CD4-positive, alpha-beta memory T cell (primary cell): ENCODE results near the gene SEC14L2. TPM values are rescaled to one million over a fixed set of nuclear protein-coding genes. Genes with fewer than 3 reads are reported as not detected.

ENCODE experiments used
- CTCF ChIA-PET: fragments of 350-600 bp; sonication (Branson Sonifier 250); formaldehyde crosslinking; loops from one replicate; lab custom pipeline; 2021; ENCODE audit warnings: inconsistent platforms; ENCODE audit not compliant: partially characterized antibody; lab: Charles Lee
- POLR2A ChIA-PET: fragments of 350-600 bp; sonication (Branson Sonifier 250); formaldehyde crosslinking; loops from one replicate; lab custom pipeline; 2021; ENCODE audit not compliant: partially characterized antibody; lab: Charles Lee
- DNase-seq, 5 donors: peaks; one replicate each; pipeline versions ENCODE4 v3.0.0 to v3.0.0-alpha.2; 2020 to 2022; ENCODE audit warnings: mixed read lengths in 1 of 5
- H3K27ac ChIP-seq: one replicate; pipeline ENCODE4 v1.7.0; 2013; ENCODE audit warnings: low read depth, low read length
- H3K27me3 ChIP-seq: 2 replicates; pipeline ENCODE4 v1.7.0; 2013; ENCODE audit warnings: mild to moderate bottlenecking, low read length, moderate library complexity; ENCODE audit not compliant: insufficient read depth
- H3K36me3 ChIP-seq: 2 replicates; pipeline ENCODE4 v1.7.0; 2013; ENCODE audit warnings: mild to moderate bottlenecking, low read length, moderate library complexity; ENCODE audit not compliant: insufficient read depth
- H3K4me1 ChIP-seq: 2 replicates; pipeline ENCODE4 v1.7.0; 2013; ENCODE audit warnings: mild to moderate bottlenecking, low read length, moderate library complexity; ENCODE audit not compliant: insufficient read depth
- H3K4me3 ChIP-seq, 2 donors: one replicate each; pipeline ENCODE4 v1.7.0; 2013; ENCODE audit warnings: low read length in 2 of 2, mild to moderate bottlenecking in 1 of 2
- H3K9me3 ChIP-seq, 2 donors: one replicate each; pipeline ENCODE4 v1.7.0; 2013; ENCODE audit warnings: low read length in 2 of 2, control low read depth in 1 of 2; ENCODE audit not compliant: control insufficient read depth in 1 of 2
- H3K27ac Mint-ChIP-seq, 7 donors: one replicate each; pipeline ENCODE4 v1.8.0; 2020 to 2021; ENCODE audit warnings: mixed read lengths in 7 of 7, mild to moderate bottlenecking in 6 of 7, inconsistent platforms in 3 of 7, moderate library complexity in 3 of 7
- H3K27me3 Mint-ChIP-seq, 2 donors: one replicate each; pipeline ENCODE4 v1.8.0; 2020 to 2021; ENCODE audit warnings: mixed read lengths in 2 of 2
- H3K36me3 Mint-ChIP-seq, 2 donors: one replicate each; pipeline ENCODE4 v1.8.0; 2020 to 2021; ENCODE audit warnings: mixed read lengths in 2 of 2, inconsistent platforms in 1 of 2, mild to moderate bottlenecking in 1 of 2
- H3K4me1 Mint-ChIP-seq, 4 donors: one replicate each; pipeline ENCODE4 v1.8.0; 2020 to 2021; ENCODE audit warnings: mixed read lengths in 4 of 4, mild to moderate bottlenecking in 1 of 4
- H3K4me3 Mint-ChIP-seq, 8 donors: one replicate each; pipeline ENCODE4 v1.8.0; 2020 to 2021; ENCODE audit warnings: mixed read lengths in 8 of 8, mild to moderate bottlenecking in 7 of 8, moderate library complexity in 6 of 8, inconsistent platforms in 3 of 8
- H3K9me3 Mint-ChIP-seq, 8 donors: one replicate each; pipeline ENCODE4 v1.8.0; 2020 to 2021; ENCODE audit warnings: mixed read lengths in 8 of 8, mild to moderate bottlenecking in 5 of 8, inconsistent platforms in 3 of 8, moderate library complexity in 1 of 8
- intact Hi-C: fragments of 100-400 bp; cut with micrococcal nuclease; formaldehyde crosslinking; loops from one replicate; pipeline ENCODE4 v1.15.1; 2023
- polyA plus RNA-seq, 2 donors: library from polyadenylated mRNA; unstranded; fragments of 300-500 nt; fragmentation: Illumina TruSeq; gene quantifications; one replicate each; pipeline ENCODE4 v1.2.3, GENCODE V29; 2021
- total RNA-seq, 2 experiments: library from RNA; stranded (reverse); gene quantifications; one replicate each; pipeline ENCODE4 v1.2.3, GENCODE V29; 2021

Gene SEC14L2
- total and polyA plus RNA-seq, 4 experiments from 2014 or later: 6.0 to 13.8 (median 9.2) TPM

DNA sequence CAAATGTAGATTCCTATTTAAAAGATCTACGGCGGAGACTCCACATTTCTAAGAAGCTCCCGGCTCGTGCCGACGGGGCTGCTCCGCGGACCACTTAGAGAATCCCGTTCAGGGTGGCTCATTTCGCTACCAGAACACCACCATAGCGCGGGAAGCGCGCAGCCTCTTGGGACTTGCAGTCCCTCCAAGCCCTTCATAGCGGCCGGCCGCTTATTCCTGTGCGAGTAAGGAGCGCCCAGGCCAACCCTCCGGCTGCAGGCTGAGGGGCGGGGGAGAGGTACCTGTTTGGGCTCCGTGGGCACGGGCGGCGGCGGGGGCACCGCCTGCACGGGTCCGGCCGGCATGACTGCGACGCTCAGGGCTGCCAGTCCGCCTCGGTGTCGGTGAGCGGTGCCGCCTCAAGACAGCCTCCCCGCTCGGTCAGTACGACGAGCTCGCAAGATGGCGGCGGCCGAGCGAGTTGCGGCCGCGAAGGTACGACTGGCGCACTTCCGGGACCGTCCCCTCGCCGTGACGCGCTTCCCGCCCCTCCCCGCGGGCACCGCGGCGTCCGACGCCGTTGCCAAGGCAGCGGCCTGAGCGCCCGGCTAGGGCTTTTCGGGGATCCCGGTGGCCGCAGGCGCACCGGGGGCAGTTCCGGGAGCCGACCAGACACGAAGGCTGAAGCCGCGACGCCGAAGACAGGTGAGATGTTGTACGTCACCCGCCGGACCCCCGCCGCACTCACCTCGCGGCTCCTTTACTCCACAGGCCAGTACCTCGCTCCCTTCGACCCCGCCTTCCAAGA is 40.2 kb upstream of the SEC14L2 start, which contains the start of the genes CCDC157 and SF3A1:
Gene CCDC157, plus strand, starts transcription at position 559 of the 787 bp plus-strand sequence. CDS start 8,994 bp downstream, outside the sequence.
Gene SF3A1, minus strand, starts transcription at position 446 of the 787 bp plus-strand sequence. Its CDS starts 102 bp downstream, at position 344.
- Histone ChIP-seq H3K36me3 (peaks cover 13% of the 10 kb centered on the region), H3K27ac (peak within 1 kb of the TSS; percentile 96), H3K9me3 (no peaks in the 10 kb centered on the region), H3K4me3 (peak within 1 kb of the TSS; percentile 82 to 94), H3K4me1 (peaks cover 47% of the 10 kb centered on the region), H3K27me3 (no peaks in the 10 kb centered on the region)
- Mint-ChIP-seq H3K36me3 (peaks cover 16 to 42% of the 10 kb centered on the region in 2 donors), H3K27ac (peak within 1 kb of the TSS; percentile 94 to 99 (median 98)), H3K4me1 (peaks cover 25 to 60% (median 46%) of the 10 kb centered on the region in 4 donors), H3K27me3 (no peaks in the 10 kb centered on the region), H3K4me3 (peak within 1 kb of the TSS; percentile 93 to 98 (median 97)), H3K9me3 (no peaks in the 10 kb centered on the region)
- intact Hi-C loops: loop anchor here (1.0 to 5.0 kb wide), 6 partner anchors 29 to 94 kb away; partner anchors contain the start of genes CASTOR1, MTFP1 and RNF215
- peak; percentile 86 to 90 (median 89) for DNase-seq
- POLR2A ChIA-PET: interaction anchor here (0.6 to 8.9 kb wide), 24 partner anchors 8 to 803 kb away, joined by 3 to 118 read pairs (median 8); partner anchors contain the start of genes CASTOR1, MTFP1, TBC1D10A and THOC5
- CTCF ChIA-PET: interaction anchor here (0.7 to 4.0 kb wide), 8 partner anchors 27 to 248 kb away, joined by 3 to 42 read pairs (median 4); partner anchors contain the start of genes CASTOR1 and RNF215

DNA sequence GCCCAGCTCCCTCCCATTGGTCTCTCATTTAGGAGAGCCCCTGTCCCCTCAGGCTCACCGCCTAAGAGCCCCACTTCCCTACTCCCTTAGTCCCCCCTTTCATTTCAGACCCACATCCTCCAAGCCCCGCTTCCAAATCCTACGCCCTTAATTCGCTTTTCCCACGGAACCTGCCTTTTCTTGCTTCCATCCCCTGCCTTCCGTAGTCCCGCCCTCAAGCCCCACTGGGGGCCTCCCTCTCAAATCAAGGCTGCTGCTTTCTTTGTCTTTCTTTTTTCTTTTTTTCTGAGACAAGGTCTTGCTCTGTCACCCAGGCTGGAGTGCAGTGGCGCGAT is 39.6 kb upstream of the SEC14L2 start:
- peak overlapping the region; percentile 32 to 82 for H3K4me3 ChIP-seq
- CTCF ChIA-PET: interaction anchor here (1.0 to 4.0 kb wide), 7 partner anchors 27 to 249 kb away, joined by 3 to 42 read pairs (median 4); partner anchors contain the start of genes CASTOR1 and RNF215
- intact Hi-C loops: loop anchor here (2.0 to 5.0 kb wide), 3 partner anchors 30 to 68 kb away; partner anchors contain the start of genes MTFP1 and RNF215

DNA sequence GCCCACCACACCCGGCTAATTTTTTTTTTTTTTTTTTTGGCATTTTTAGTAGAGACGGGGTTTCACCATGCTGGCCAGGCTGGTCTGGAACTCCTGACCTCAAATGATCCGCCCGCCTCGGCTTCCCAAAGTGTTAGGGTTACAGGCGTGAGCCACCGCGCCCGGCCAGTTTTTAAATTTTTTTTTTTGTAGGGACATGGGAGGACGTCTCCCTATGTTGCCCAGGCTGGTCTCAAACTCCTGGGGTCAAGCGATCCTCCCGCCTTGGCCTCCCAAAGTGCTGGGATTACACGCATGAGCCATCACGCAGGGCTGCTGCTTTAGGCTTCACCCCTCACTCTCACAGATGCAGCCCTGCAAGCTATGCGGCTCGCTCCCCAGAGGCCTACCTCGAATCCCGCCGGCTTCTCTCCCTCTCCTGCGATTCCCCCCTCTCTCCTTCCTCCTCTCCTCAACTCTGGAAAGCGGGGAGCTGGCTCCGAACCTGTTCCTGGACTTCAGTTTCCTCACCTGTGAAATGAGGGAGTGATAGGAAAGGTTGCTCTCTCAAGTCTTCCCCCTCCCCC is 39.1 kb upstream of the SEC14L2 start:
- H3K9me3 ChIP-seq: no peaks in the 10 kb centered on the region
- H3K36me3 Mint-ChIP-seq: peaks cover 8 to 31% of the 10 kb centered on the region in 2 donors
- peak overlapping the region in 6 of 7 donors; percentile 93 to 99 (median 94) for H3K27ac Mint-ChIP-seq
- ChIA-PET POLR2A (interaction anchor here (0.9 to 8.9 kb wide), 5 partner anchors 15 to 69 kb away, joined by 3 to 118 read pairs (median 12); partner anchors contain the start of genes CASTOR1 and TBC1D10A), CTCF (interaction anchor here (1.1 to 4.0 kb wide), 6 partner anchors 11 to 249 kb away, joined by 3 to 42 read pairs (median 4); partner anchors contain the start of genes CASTOR1 and RNF215)
- no peak for DNase-seq
- peaks cover 37% of the 10 kb centered on the region for H3K4me1 ChIP-seq
- H3K27me3 Mint-ChIP-seq: no peaks in the 10 kb centered on the region
- no peaks in the 10 kb centered on the region for H3K27me3 ChIP-seq
- peak overlapping the region; percentile 65 to 96 (median 81) for H3K4me3 Mint-ChIP-seq
- intact Hi-C loops: loop anchor here (2.0 to 5.0 kb wide), 3 partner anchors 29 to 67 kb away; partner anchors contain the start of genes MTFP1 and RNF215
- H3K27ac ChIP-seq: peak overlapping the region; percentile 96
- peaks cover 24 to 49% (median 39%) of the 10 kb centered on the region in 4 donors for H3K4me1 Mint-ChIP-seq
- H3K4me3 ChIP-seq: no peak overlapping the region
- peaks cover 2% of the 10 kb centered on the region for H3K36me3 ChIP-seq
- H3K9me3 Mint-ChIP-seq: no peaks in the 10 kb centered on the region

More for the DNA sequence above, 39.6 kb upstream of the SEC14L2 start:
- H3K36me3 ChIP-seq: peaks cover 7% of the 10 kb centered on the region
- POLR2A ChIA-PET: interaction anchor here (0.6 to 8.9 kb wide), 23 partner anchors 9 to 804 kb away, joined by 3 to 118 read pairs (median 9); partner anchors contain the start of genes CASTOR1, MTFP1, TBC1D10A and THOC5
- peaks cover 12 to 36% of the 10 kb centered on the region in 2 donors for H3K36me3 Mint-ChIP-seq
- DNase-seq: no peak
- H3K27ac ChIP-seq: peak overlapping the region; percentile 96
- H3K27me3 ChIP-seq: no peaks in the 10 kb centered on the region
- H3K9me3 Mint-ChIP-seq: no peaks in the 10 kb centered on the region
- no peaks in the 10 kb centered on the region for H3K27me3 Mint-ChIP-seq
- peaks cover 42% of the 10 kb centered on the region for H3K4me1 ChIP-seq
- H3K4me3 Mint-ChIP-seq: peak overlapping the region; percentile 93 to 98 (median 97)
- H3K9me3 ChIP-seq: no peaks in the 10 kb centered on the region
- peak overlapping the region; percentile 94 to 99 (median 97) for H3K27ac Mint-ChIP-seq
- H3K4me1 Mint-ChIP-seq: peaks cover 24 to 54% (median 43%) of the 10 kb centered on the region in 4 donors

- ChIA-PET POLR2A (interaction anchor here (0.8 to 8.9 kb wide), 4 partner anchors 16 to 69 kb away, joined by 3 to 118 read pairs (median 40); partner anchors contain the start of genes CASTOR1 and TBC1D10A), CTCF (interaction anchor here (0.6 to 4.0 kb wide), 5 partner anchors 11 to 75 kb away, joined by 3 to 42 read pairs (median 4); partner anchors contain the start of genes CASTOR1 and MTFP1)
- Mint-ChIP-seq H3K27me3 (no peaks in the 10 kb centered on the region), H3K36me3 (peaks cover 6 to 26% of the 10 kb centered on the region in 2 donors), H3K4me1 (peaks cover 24 to 43% (median 34%) of the 10 kb centered on the region in 4 donors), H3K9me3 (no peaks in the 10 kb centered on the region), H3K27ac (peak overlapping the region in 6 of 7 donors; percentile 25 to 98 (median 75)), H3K4me3 (peak overlapping the region in 2 of 8 donors; percentile 7 to 82)
- intact Hi-C loops: loop anchor here (5.0 kb wide), 1 partner anchor 51 kb away; no protein-coding TSS in a partner anchor
- H3K36me3 ChIP-seq: no peaks in the 10 kb centered on the region
- H3K4me1 ChIP-seq: peaks cover 32% of the 10 kb centered on the region
- DNase-seq: no peak
- H3K27me3 ChIP-seq: no peaks in the 10 kb centered on the region
- no peak overlapping the region for H3K27ac ChIP-seq
- H3K9me3 ChIP-seq: no peaks in the 10 kb centered on the region
- no peak overlapping the region for H3K4me3 ChIP-seq
These were observed 38.3 kb upstream of the SEC14L2 start for GRCh38 chr22:30358541-30358940.

DNA sequence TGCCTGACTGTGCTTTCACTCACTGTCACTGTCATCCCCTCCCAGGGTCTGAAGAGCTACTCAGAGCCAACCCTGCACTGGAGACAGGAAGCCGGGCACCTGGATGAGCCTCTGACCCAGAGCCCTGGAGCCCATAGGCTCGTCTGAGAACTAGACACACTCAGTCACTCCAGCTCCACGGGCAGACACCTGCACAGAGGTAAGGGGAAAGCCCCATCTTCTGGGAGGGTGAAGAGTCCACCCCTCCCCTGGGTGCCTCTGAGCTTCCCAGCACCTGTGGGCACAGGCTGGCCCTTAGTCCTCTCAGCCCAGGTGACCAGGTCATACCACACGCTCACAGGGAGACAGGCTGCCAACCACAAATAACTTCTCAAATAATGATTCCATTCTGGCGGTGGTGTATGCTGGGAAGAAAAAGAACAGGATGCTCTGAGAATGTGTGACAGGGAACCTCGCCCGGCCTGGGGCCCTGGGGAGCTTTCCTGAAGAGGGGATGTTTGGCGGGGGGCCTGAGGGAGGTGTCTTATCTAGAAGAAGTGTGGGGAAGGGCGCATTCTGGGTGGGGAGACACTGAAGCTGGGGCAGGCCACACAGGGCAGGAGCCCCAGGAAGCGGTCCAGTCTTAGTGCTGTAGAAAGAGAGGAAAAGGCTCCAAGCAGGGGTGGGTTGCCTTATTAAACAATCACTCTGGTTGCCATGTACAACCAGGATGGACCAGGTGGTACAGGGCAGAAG is 34.7 kb upstream of the SEC14L2 start:
- Histone ChIP-seq H3K4me1 (peaks cover 4% of the 10 kb centered on the region), H3K9me3 (no peaks in the 10 kb centered on the region), H3K36me3 (no peaks in the 10 kb centered on the region), H3K4me3 (no peak overlapping the region), H3K27me3 (no peaks in the 10 kb centered on the region), H3K27ac (no peak overlapping the region)
- intact Hi-C loops: no loop called here
- Mint-ChIP-seq H3K27ac (peak overlapping the region in 3 of 7 donors; percentile 1 to 48 (median 12)), H3K36me3 (peaks cover 0 to 6% of the 10 kb centered on the region in 2 donors), H3K4me1 (peaks cover 3 to 10% (median 7%) of the 10 kb centered on the region in 4 donors), H3K9me3 (no peaks in the 10 kb centered on the region), H3K27me3 (no peaks in the 10 kb centered on the region), H3K4me3 (no peak overlapping the region)
- DNase-seq: no peak
- POLR2A ChIA-PET: no interaction called here
- CTCF ChIA-PET: no interaction called here

GRCh38 chr22:30362651-30363281 is 34.1 kb upstream of the SEC14L2 start:
- Mint-ChIP-seq H3K4me1 (peaks cover 0 to 5% (median 3%) of the 10 kb centered on the region in 4 donors), H3K9me3 (no peaks in the 10 kb centered on the region), H3K27ac (peak overlapping the region in 1 of 7 donors; percentile 12), H3K27me3 (no peaks in the 10 kb centered on the region), H3K4me3 (no peak overlapping the region), H3K36me3 (peaks cover 0 to 3% of the 10 kb centered on the region in 2 donors)
- no peak overlapping the region for H3K27ac ChIP-seq
- DNase-seq: no peak
- POLR2A ChIA-PET: no interaction called here
- CTCF ChIA-PET: interaction anchor here (1.7 kb wide), 1 partner anchor 74 kb away, joined by 4 read pairs; no protein-coding TSS in a partner anchor
- intact Hi-C loops: no loop called here
- no peaks in the 10 kb centered on the region for H3K27me3 ChIP-seq
- no peak overlapping the region for H3K4me3 ChIP-seq
- H3K4me1 ChIP-seq: no peaks in the 10 kb centered on the region
- no peaks in the 10 kb centered on the region for H3K36me3 ChIP-seq
- H3K9me3 ChIP-seq: no peaks in the 10 kb centered on the region
